Transverse colon (tissue), 4 donors: ENCODE results near the gene ZNF429. TPM values are rescaled to one million over a fixed set of nuclear protein-coding genes. Genes with fewer than 3 reads are reported as not detected.
A peak's percentile ranks its signal among the peaks of the same experiment; 100 is the strongest.
"Not testable (repeated sequence)": the region's sequence is repeated elsewhere in the genome, so short reads cannot be mapped to it uniquely, and the experiment has no call there.

Experiments used
- DNase-seq: peaks from one replicate; pipeline ENCODE4 v3.0.0-alpha.2; 2019
- H3K27ac ChIP-seq, 4 donors: fragments of 200-600 bp; sonication (generic); 2 replicates each; pipeline ENCODE4 v1.5.1; 2016 to 2018; ENCODE audit warnings: inconsistent platforms in 4 of 4
- H3K27me3 ChIP-seq: fragments of 200-600 bp; sonication (generic); 2 replicates; pipeline ENCODE4 v1.5.1; 2017; ENCODE audit warnings: inconsistent platforms
- H3K36me3 ChIP-seq, 4 donors: fragments of 200-600 bp; sonication (generic); 2 replicates each; pipeline ENCODE4 v1.5.1; 2017 to 2019; ENCODE audit warnings: inconsistent platforms in 4 of 4
- H3K4me1 ChIP-seq, 4 donors: fragments of 200-600 bp; sonication (generic); 2 replicates each; pipeline ENCODE4 v1.5.1; 2017 to 2020; ENCODE audit warnings: inconsistent platforms in 4 of 4
- H3K4me3 ChIP-seq, 4 donors: fragments of 200-600 bp; sonication (generic); 1 replicate in 1 of 4; 2 replicates in 3 of 4; pipeline versions ENCODE4 v1.5.1 to v1.6.1; 2017 to 2019; ENCODE audit warnings: inconsistent platforms in 4 of 4
- H3K9me3 ChIP-seq, 2 donors: fragments of 200-600 bp; sonication (generic); 2 replicates each; pipeline ENCODE4 v1.5.1; 2017 to 2019; ENCODE audit warnings: inconsistent platforms in 2 of 2
- CTCF ChIP-seq, 5 experiments: fragments of 200-600 bp in 3 of 5; fragments of 450-650 bp in 2 of 5; sonication (generic) in 3 of 5; IDR thresholded peaks; 1 replicate in 2 of 5; 2 replicates in 3 of 5; pipeline ENCODE4 v1.5.1; 2016 to 2017; ENCODE audit warnings: antibody characterized with exemption in 5 of 5, inconsistent platforms in 3 of 5, mild to moderate bottlenecking in 2 of 5, moderate library complexity in 1 of 5
- EP300 ChIP-seq: sonication (generic); formaldehyde crosslinking; IDR thresholded peaks from one replicate; pipeline ENCODE4 v1.6.1; 2017; ENCODE audit warnings: antibody characterized with exemption, low read depth
- POLR2A ChIP-seq: fragments of 450-650 bp; IDR thresholded peaks from one replicate; pipeline ENCODE4 v1.6.1; 2016; ENCODE audit warnings: antibody characterized with exemption, mild to moderate bottlenecking, moderate library complexity
- POLR2AphosphoS5 ChIP-seq, 3 donors: sonication (generic); formaldehyde crosslinking; IDR thresholded peaks; one replicate each; pipeline ENCODE4 v1.6.1; 2016; ENCODE audit warnings: antibody characterized with exemption in 3 of 3
- WGBS, 2 donors: methylation state at CpG; one replicate each; pipeline ENCODE4 v1.1.5; 2018; ENCODE audit warnings: low coverage in 1 of 2; 5-methylcytosine and 5-hydroxymethylcytosine counted together
- in situ Hi-C, 4 donors: fragments of 200-750 bp; cut with MboI; loops; one replicate each; pipeline versions ENCODE4 v1.15.0 to v1.15.1; 2017; ENCODE audit warnings: low sequenced_read_pairs in 3 of 4, low pct_ligation_motif_present in 1 of 4, low pct_unique_long_range_greater_than_20kb in 1 of 4
- intact Hi-C: fragments of 100-400 bp; cut with DNase I; formaldehyde crosslinking; loops from one replicate; pipeline ENCODE4 v1.15.1; 2023; ENCODE audit warnings: low total_unique reads
- total RNA-seq, 4 donors: library from RNA; depleted of rRNA; stranded (reverse); fragments of >200 nt; gene quantifications; one replicate each; pipeline ENCODE4 v1.1.0, GENCODE V29; 2016

ZNF429 gene
- total RNA-seq, 4 donors from 2014 or later = 13.5 to 47.0 (median 18.2) TPM

GRCh38 chr19:21466627-21467026, 38.8 kb upstream of the ZNF429 start:
- Histone ChIP-seq H3K27ac (no peak overlapping the region), H3K27me3 (peaks cover 7% of the 10 kb centered on the region), H3K4me1 (no peaks in the 10 kb centered on the region), H3K4me3 (no peak overlapping the region), H3K36me3 (no peaks in the 10 kb centered on the region), H3K9me3 (peaks cover 3 to 7% of the 10 kb centered on the region in 2 donors)
- 70% methylated on average over 8 of the region's 8 CpGs; no CpG with 5 or more reads in 1 of the 2 donors for WGBS, 2 donors
- intact Hi-C loops (no loop called here), in situ Hi-C loops (no loop called here)
- TF ChIP-seq EP300 (no peak), POLR2AphosphoS5 (IDR thresholded peaks at IDR 0.05) (no peak), POLR2A (no peak), CTCF (IDR thresholded peaks at IDR 0.05) (no peak)
- DNase-seq = no peak

GRCh38 chr19:21468791-21469190, 36.6 kb upstream of the ZNF429 start:
- H3K9me3 ChIP-seq = peaks cover 0 to 3% of the 10 kb centered on the region in 2 donors
- no peak overlapping the region for H3K4me3 ChIP-seq
- WGBS, 2 donors = 64 to 100% methylated on average over 1 to 5 of the region's 5 CpGs
- TF ChIP-seq CTCF (IDR thresholded peaks at IDR 0.05) (no peak), POLR2A (no peak), POLR2AphosphoS5 (IDR thresholded peaks at IDR 0.05) (no peak), EP300 (no peak)
- intact Hi-C loops = no loop called here
- no peak overlapping the region for H3K27ac ChIP-seq
- H3K36me3 ChIP-seq = no peaks in the 10 kb centered on the region
- H3K4me1 ChIP-seq = no peaks in the 10 kb centered on the region
- no peaks in the 10 kb centered on the region for H3K27me3 ChIP-seq
- DNase-seq = no peak
- in situ Hi-C loops = no loop called here

- TF ChIP-seq POLR2A = no peak
- TF ChIP-seq EP300 = no peak
- no peak for TF ChIP-seq POLR2AphosphoS5 (IDR thresholded peaks at IDR 0.05)
- no peak for TF ChIP-seq CTCF (IDR thresholded peaks at IDR 0.05)
- in situ Hi-C loops (no loop called here), intact Hi-C loops (no loop called here)
- peaks cover 9% of the 10 kb centered on the region for H3K27me3 ChIP-seq
- H3K27ac ChIP-seq = no peak overlapping the region
- H3K9me3 ChIP-seq = no peaks in the 10 kb centered on the region
- DNase-seq = no peak
- H3K4me3 ChIP-seq = no peak overlapping the region
- H3K4me1 ChIP-seq = peaks cover 0 to 7% (median 0%) of the 10 kb centered on the region in 4 donors
- H3K36me3 ChIP-seq = no peaks in the 10 kb centered on the region
Observed at GRCh38 chr19:21472507-21472906, 32.9 kb upstream of the ZNF429 start.

- no peak for TF ChIP-seq POLR2A
- TF ChIP-seq CTCF (IDR thresholded peaks at IDR 0.05) = no peak
- no peak for TF ChIP-seq POLR2AphosphoS5 (IDR thresholded peaks at IDR 0.05)
- TF ChIP-seq EP300 = no peak
- no peaks in the 10 kb centered on the region for H3K36me3 ChIP-seq
- peak; percentile 50 for DNase-seq
- H3K27ac ChIP-seq = no peak overlapping the region
- peaks cover 9% of the 10 kb centered on the region for H3K27me3 ChIP-seq
- intact Hi-C loops = loop anchor here (1.0 kb wide), 1 partner anchor 24 kb away; no protein-coding TSS in a partner anchor
- peaks cover 0 to 7% (median 0%) of the 10 kb centered on the region in 4 donors for H3K4me1 ChIP-seq
- H3K9me3 ChIP-seq = no peaks in the 10 kb centered on the region
- peak overlapping the region in 3 of 4 donors; percentile 20 to 39 (median 38) for H3K4me3 ChIP-seq
- in situ Hi-C loops = loop anchor here in 1 of 4 donors (25.0 kb wide), 2 partner anchors 213 to 262 kb away; no protein-coding TSS in a partner anchor
- WGBS, 2 donors = 52% methylated on average over 25 of the region's 37 CpGs; no CpG with 5 or more reads in 1 of the 2 donors
Observed at GRCh38 chr19:21474671-21475181, 30.7 kb upstream of the ZNF429 start.

- not testable (repeated sequence) for DNase-seq, H3K4me3 ChIP-seq, H3K27ac ChIP-seq, H3K36me3 ChIP-seq, H3K27me3 ChIP-seq, H3K4me1 ChIP-seq, H3K9me3 ChIP-seq
- in situ Hi-C loops = loop anchor here in 1 of 4 donors (25.0 kb wide), 2 partner anchors 205 to 270 kb away; no protein-coding TSS in a partner anchor
- intact Hi-C loops = loop anchor here (2.0 kb wide), 1 partner anchor 216 kb away; no protein-coding TSS in a partner anchor
- WGBS, 2 donors = 87 to 90% methylated on average over 11 to 14 of the region's 14 CpGs
Observed at GRCh38 chr19:21482361-21482760, 23.0 kb upstream of the ZNF429 start.
